Neural cell (in vitro differentiated cells): Measurements from ENCODE around the gene MAPK1.

Source experiments
- EZH2 ChIP-seq: fragments of 200-600, 300-800 bp; shearing (Covaris generic), sonication (generic); IDR thresholded peaks from 2 replicates; pipeline ENCODE4 v1.6.1; 2014; ENCODE audit warnings: antibody characterized with exemption, low read length, borderline replicate concordance, mild to moderate bottlenecking; ENCODE audit not compliant: insufficient read depth, poor library complexity, severe bottlenecking
- TF ChIP-seq, protein P1 (sequence below): fragments of 450-650 bp; IDR thresholded peaks from 2 replicates; pipeline ENCODE4 v1.5.1; 2014; ENCODE audit warnings: antibody characterized with exemption, mild to moderate bottlenecking, moderate library complexity; ENCODE audit not compliant: poor library complexity, severe bottlenecking

GRCh38 chr22:21800552-21801303 is 66.7 kb downstream of the MAPK1 start:
- TF ChIP-seq, protein P1, sequence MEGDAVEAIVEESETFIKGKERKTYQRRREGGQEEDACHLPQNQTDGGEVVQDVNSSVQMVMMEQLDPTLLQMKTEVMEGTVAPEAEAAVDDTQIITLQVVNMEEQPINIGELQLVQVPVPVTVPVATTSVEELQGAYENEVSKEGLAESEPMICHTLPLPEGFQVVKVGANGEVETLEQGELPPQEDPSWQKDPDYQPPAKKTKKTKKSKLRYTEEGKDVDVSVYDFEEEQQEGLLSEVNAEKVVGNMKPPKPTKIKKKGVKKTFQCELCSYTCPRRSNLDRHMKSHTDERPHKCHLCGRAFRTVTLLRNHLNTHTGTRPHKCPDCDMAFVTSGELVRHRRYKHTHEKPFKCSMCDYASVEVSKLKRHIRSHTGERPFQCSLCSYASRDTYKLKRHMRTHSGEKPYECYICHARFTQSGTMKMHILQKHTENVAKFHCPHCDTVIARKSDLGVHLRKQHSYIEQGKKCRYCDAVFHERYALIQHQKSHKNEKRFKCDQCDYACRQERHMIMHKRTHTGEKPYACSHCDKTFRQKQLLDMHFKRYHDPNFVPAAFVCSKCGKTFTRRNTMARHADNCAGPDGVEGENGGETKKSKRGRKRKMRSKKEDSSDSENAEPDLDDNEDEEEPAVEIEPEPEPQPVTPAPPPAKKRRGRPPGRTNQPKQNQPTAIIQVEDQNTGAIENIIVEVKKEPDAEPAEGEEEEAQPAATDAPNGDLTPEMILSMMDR = no peak
- no peak for TF ChIP-seq EZH2
